Stimulated activated CD4-positive, alpha-beta T cell treated with anti-CD3 and anti-CD28 coated beads, Interleukin-1b, Interleukin-23, amount 100 ng/mL, for 48 hours (primary cell): ENCODE results near the gene GIMAP8.
"Not testable (repeated sequence)": the region's sequence is repeated elsewhere in the genome, so short reads cannot be mapped to it uniquely, and the experiment has no call there.

Source experiments
- DNase-seq: peaks from one replicate; pipeline ENCODE4 v3.0.0-alpha.2; 2020

The GIMAP8 gene

GRCh38 chr7:150441524-150441923 is 8.9 kb upstream of the GIMAP8 start:
- DNase-seq, result no peak

DNA sequence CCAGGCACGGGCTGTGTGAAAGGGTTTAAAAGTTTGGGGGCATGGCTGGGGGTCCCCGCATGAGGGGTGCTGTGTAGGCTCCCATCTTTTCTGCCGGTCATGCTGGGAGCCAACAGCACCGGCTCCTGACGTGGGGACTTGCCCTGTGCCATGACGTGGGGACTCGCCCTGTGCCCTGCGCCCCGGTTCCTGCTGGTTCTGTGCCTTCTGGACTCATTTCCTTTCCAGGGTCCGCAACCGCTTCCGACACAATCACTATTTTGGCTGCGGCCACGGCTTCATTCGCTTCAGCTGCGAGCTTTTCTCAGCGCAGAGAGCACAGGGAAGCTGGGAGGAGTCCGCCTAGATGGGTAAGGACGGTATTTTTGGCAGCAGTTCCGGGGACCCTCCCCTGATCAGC is 7.6 kb upstream of the GIMAP8 start:
- DNase-seq, result no peak

DNA sequence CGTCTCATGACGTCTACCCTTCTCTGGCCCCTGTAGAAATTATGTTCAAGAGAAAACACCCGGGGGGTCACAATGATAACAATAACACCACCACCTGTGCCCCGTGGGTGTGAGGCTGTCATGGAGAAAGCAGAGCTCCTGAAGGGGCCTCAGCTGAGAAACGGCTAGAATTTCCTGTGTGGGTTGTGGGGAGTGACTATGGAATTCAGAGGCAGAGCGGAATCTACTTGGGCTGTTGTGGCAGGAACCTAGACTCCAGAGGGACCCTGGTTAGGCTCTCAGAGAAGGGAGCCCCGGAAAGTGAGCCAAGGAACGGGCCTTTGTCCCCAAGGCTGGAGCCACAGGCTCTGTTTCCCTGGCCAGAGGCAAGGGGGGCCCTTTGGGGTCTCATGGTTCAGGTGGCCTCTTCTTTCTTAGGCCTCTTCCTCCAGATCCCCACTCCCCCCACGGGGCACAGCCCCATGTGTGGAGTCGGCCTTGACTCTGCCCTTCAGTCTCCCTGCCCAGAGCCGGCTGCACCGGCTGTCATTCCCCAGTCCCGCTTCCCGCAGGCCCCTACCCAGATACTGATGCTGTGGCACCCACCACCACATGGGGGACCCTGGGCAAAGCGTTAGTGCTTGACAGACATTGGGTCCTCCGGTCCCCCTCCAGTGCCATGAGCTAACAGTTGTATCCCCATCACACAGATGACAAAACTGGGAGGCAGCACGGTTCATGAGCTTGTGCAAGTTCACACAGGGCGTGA is 6.5 kb upstream of the GIMAP8 start:
- DNase-seq, result no peak

- DNase-seq, result no peak
Observed at GRCh38 chr7:150444674-150445365, 5.6 kb upstream of the GIMAP8 start.

- DNase-seq, result peak; percentile 25
Observed at GRCh38 chr7:150446288-150446938, 4.0 kb upstream of the GIMAP8 start.

GRCh38 chr7:150447966-150448788 is 2.3 kb upstream of the GIMAP8 start:
- no peak for DNase-seq

GRCh38 chr7:150448789-150449147 is 1.7 kb upstream of the GIMAP8 start:
- DNase-seq, result peak; percentile 90

DNA sequence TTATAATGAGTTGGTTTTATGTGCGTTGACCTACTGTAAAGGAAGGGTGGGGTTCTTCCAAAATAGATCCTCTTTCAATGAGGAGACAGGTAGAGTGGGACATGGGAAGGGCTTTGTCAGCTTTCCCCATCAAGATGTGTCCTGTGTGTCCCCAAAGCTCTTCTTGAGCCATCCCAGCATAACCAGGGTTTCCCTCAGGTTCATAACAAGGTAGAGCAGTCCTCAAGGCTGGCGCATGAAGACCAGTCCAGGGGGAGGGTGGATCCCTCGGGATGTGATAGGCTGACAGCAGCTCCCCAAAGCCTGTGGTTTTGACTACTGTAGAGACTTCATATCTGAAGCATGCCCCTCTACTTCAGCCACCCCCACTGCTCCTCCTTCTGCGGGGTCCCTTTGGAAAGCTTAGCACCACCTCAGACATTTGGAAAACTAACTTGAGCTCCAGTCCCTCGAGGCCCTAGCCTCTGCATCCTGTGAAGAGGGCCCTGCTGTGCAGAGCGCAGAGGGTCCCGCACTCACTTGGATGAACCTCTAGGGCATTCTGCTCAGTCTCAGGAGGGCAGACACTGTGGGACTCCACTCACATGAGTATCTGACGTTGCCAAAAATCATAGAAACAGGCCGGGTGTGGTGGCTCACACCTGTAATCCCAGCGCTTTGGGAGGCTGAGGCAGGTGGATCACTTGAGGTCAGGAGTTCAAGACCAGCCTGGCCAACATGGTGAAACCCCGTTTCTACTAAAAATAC is 1.1 kb upstream of the GIMAP8 start:
- peak; percentile 28 for DNase-seq

GRCh38 chr7:150451097-150451793 is 815 bp downstream of the GIMAP8 start:
- peak; percentile 70 for DNase-seq

GRCh38 chr7:150451833-150452461 is 1.5 kb downstream of the GIMAP8 start:
- peak; percentile 38 for DNase-seq

GRCh38 chr7:150453181-150453580 is 2.8 kb downstream of the GIMAP8 start:
- no peak for DNase-seq

GRCh38 chr7:150453892-150454291 is 3.5 kb downstream of the GIMAP8 start:
- no peak for DNase-seq

DNA sequence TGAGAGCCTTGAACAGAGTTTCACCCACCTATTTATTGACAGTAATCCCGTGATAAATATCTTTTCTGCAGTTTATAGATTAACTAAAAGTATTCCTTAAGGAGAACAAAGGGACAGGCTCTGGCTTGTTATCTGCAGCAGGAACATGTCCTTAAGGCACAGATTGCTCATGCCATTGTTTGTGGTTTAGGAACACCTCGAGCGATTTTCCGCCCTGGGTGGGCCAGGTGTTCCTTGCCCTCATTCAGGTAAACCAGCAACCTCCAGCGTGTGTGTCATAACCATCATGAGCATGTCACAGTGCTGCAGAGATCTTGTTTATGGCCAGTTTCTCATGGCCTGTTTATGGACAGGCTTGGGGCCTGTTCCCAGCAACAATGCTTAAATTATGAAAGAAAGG is 6.6 kb downstream of the GIMAP8 start:
- DNase-seq, result not testable (repeated sequence)

- no peak for DNase-seq
Observed at GRCh38 chr7:150458235-150458634, 7.8 kb downstream of the GIMAP8 start.

GRCh38 chr7:150458756-150459155 is 8.3 kb downstream of the GIMAP8 start:
- no peak for DNase-seq

- no peak for DNase-seq
Observed at GRCh38 chr7:150461520-150461919, 11.1 kb downstream of the GIMAP8 start.

DNA sequence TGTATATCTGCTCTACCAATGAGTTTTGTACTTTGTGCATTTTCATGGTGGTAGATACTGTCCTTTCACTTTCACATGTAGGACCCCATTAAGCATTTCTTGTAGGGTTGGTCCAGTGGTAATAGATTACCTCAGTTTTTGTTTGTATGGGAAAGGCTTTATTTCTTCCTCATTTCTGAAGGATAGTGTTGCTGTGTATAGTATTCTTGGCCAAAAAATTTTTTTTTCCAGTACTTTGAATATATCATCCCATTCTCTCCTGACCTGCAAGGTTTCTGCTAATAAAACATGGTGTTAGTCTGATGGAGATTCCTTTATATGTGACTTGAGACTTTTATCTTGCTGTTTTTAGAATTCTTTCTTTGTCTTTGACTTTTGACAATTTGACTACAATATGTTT is 12.0 kb downstream of the GIMAP8 start:
- no peak for DNase-seq

- DNase-seq, result no peak
Observed at GRCh38 chr7:150463461-150463860, 13.0 kb downstream of the GIMAP8 start.

DNA sequence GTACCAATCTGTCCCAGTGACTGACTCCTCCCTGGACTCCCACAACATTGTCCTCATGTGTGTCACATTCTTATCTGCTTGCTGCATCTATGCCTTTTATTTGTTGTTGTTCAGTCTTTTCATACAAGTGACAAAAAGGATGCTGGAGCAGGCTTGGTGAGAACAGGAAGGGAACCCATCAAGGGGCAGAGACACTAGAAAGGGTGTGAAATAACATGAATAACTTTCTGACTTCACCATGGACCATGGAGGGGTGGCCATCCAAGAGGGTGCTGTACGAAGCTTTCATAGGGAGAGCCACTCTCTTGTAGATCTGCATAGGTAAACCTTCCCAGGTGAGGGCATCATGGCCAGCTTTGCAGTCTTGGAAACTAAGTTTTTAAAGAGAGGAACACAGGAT is 14.5 kb downstream of the GIMAP8 start:
- no peak for DNase-seq

- no peak for DNase-seq
Observed at GRCh38 chr7:150465414-150465813, 15.0 kb downstream of the GIMAP8 start.

- DNase-seq, result no peak
Observed at GRCh38 chr7:150466477-150466876, 16.0 kb downstream of the GIMAP8 start.
